ENCODE results near the gene CEACAM1.
"Not testable (repeated sequence)": the region's sequence is repeated elsewhere in the genome, so short reads cannot be mapped to it uniquely, and the experiment has no call there.

CEACAM1 gene

DNA sequence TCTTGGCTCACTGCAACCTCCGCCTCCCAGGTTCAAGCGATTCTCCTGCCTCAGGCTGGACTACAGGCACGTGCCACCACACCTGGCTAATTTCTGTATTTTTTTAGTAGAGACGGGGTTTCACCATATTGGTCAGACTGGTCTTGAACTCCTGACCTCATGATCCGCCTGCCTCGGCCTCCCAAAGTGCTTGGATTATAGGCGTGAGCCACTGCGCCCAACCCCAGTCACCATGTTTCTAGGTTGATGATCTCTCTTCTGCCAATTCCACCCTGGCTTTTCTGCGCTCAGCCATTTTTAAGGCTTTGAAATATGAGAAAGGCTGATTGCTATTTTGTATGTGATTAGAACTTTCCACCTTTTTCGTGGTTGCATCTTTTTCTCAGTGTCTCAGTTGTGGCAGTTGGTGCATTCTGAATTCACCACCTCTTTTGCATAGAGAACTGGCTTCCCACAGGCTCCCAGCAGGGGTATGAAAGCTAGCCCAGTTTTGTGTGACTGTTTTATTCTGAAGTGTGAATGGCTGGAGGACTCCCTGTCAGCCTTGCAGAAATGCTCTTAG lies 15.5 kb downstream of the CEACAM1 start:
- H3K4me3 ChIP-seq (ENCODE audit: low read depth, low read length), result no peak overlapping the region

DNA sequence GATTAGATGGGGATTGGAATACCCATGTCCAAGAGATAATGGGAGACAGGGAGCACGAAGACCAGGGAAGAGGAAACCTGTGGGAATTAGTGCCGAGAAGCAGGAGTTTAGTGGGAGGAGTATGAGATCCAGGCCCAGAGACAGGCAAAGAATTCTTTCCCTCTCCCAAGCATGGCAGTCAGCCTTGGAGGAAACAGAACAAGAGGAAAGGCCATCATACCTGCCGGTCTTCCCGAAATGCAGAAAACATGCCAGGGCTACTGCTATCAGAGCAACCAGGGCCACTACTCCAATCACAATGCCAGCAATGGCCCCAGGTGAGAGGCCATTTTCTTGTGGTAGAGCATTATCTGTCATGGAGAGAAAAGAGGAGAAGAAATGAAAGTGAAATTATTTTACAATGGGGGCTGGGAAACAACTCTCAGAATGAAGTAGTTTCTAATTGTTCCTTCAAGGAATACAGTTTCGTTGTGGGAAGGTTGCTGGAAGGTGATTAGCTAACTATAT lies 16.1 kb downstream of the CEACAM1 start:
- H3K4me3 ChIP-seq (ENCODE audit: low read depth, low read length), result no peak overlapping the region

DNA sequence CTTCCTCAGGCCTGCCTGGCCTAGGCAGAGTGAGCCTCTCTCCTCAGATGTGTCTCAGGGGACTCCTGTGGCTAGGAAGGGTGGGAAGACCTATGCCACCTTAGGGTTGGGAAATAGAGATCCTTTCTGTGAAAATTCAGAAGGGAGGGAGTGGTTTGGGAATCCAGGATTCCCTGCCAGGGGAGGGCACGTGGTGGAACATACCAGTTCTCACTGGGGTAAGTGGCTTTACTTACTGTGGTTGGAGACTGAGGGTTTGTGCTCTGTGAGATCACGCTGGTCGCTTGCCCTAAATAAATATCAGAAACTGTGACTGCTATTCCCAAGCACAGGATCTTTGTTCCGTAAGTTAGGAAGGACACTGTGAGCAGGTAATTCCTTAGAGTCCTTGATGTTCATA lies 16.9 kb downstream of the CEACAM1 start:
- H3K4me3 ChIP-seq (ENCODE audit: low read depth, low read length), result no peak overlapping the region

DNA sequence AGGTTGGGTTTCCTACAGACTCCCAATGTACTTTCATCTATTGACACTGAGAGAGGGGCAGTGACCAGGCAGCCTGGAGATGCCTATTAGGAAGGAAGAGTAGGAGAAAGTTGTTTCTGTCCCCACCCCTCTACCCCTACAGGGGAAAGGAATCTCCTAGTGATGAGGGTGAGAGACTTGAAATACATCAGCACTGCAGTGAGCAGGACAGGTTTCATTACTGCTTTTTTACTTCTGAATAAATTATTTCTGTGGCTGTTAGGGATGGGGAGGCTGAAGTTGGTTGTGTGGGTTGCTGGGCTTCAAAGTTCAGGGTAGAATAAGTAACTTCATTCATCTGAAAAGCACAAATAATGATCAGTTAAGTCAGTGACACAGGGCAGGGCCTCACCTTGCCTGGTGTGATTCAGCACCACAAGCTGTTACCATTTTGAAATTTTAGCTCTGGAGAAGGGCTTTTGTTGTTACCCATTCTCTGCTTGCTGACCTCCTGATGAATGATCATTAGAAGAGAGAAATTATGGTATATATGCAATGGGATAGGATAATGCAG lies 19.3 kb downstream of the CEACAM1 start:
- H3K4me3 ChIP-seq (ENCODE audit: low read depth, low read length), result no peak overlapping the region

DNA sequence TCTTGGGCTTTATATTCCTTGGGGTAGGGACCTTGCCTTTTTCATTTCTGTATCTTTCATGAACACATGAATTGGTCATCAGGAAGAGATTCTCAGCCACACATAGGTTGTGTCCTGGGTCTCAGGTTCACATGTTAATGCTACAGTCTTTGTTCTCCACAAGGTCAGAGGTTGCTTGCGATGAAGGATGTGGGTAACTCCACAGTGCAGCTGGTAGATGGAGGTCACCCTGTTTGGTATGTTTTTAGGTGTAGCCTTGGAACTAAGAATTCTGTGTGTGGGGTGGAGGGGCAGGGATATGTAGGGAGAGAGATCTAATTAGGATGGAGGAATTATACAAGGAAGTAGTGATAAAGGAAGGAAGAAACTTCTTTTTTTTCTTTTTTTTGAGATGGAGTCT lies 23.2 kb downstream of the CEACAM1 start:
- H3K4me3 ChIP-seq (ENCODE audit: low read depth, low read length), result no peak overlapping the region

DNA sequence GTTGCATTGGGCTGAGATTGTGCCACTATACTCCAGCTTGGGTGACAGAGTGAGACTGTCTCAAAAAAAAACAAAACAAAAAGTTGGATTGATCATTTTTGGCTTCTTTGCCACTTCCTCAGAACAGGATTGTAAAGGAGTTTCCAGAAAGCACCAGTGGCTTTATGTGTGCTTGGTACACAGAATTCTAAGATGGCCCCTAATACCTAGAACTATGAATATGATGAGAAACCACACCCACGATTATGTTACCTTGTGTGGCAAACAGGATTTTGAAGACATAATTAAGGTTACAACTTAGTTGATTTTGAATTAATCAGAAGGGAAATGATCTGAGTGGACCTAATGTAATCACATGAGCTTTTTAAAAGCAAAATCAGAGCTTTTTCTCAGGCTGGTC lies 26.5 kb downstream of the CEACAM1 start:
- H3K4me3 ChIP-seq (ENCODE audit: low read depth, low read length), result no peak overlapping the region

DNA sequence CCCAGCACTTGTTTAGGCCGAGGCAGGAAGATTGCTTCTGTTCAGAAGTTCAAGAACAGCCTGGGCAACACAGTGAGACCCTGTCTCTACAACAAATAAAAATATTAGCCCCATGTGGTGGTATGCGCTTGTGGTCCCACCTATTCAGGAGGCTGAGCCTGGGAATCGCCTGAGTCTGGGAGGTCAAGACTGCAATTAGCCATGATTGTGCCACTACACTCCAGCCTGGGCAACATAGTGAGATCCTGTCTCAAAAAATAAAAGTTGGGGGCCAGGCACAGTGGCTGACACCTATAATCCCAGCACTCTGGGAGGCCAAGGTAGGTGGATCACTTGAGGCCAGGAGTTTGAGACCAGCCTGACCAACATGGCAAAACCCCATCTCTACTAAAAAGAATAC lies 27.0 kb downstream of the CEACAM1 start:
- H3K4me3 ChIP-seq (ENCODE audit: low read depth, low read length), result not testable (repeated sequence)

DNA sequence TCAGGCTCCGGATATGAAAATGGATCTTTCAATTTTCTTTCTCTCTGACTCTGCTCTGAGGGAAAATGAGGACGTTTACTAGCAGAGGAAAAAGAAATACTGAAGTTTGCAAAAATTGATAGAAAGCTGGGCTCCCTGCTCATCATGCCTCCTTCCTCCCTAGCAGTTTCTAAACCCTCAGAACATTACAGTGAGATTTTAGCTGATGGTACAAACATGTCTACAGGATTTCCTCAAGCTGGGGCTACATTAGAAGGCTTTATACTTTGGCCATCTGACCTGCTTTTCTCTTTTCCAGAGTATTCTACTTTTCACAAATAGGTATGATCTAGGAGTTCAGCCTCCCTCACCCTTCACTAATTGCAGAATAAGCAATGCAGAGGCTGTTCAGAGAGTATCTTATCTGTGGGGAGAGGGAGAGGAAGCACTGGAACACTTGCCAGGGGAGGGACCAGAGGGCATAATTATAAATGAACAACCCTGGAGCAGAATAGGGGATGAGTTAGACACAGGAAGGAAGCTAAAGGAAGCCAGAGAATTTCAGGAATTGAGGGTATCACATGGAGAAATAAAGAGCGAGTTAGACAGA lies 30.0 kb downstream of the CEACAM1 start:
- no peak overlapping the region for H3K4me3 ChIP-seq (ENCODE audit: low read depth, low read length)

DNA sequence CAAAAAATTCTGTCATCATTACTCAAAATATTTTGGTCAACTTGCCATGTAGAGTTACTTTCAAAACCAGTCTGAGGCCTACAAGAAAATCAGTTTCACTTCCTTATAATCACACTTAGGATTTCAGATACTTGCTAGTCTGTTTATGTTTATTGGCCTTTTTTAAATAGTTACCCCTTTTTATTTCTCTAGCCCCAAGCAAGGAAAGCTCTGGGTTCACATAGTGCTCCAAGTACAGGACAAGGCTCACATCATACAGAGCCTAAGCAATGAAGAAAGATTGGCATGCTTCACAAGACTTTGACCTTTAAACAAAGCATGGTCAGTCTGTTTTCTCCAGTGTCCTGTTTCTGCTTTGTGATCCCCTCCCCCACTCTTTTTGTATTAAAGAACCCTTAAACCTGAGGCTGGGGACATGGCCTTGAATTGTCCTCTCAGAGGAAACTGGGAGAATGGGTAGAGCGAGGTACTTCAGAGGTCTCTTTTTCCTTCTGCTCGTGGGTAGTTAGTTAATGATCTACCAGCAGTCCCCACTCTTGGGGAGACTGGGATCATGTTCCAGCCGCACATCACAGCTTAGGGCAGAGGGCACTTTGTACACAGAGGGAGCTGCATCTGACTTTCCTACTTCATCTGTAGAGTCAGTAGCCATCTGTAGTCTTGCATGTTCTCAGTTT lies 30.7 kb downstream of the CEACAM1 start:
- no peak overlapping the region for H3K4me3 ChIP-seq (ENCODE audit: low read depth, low read length)

DNA sequence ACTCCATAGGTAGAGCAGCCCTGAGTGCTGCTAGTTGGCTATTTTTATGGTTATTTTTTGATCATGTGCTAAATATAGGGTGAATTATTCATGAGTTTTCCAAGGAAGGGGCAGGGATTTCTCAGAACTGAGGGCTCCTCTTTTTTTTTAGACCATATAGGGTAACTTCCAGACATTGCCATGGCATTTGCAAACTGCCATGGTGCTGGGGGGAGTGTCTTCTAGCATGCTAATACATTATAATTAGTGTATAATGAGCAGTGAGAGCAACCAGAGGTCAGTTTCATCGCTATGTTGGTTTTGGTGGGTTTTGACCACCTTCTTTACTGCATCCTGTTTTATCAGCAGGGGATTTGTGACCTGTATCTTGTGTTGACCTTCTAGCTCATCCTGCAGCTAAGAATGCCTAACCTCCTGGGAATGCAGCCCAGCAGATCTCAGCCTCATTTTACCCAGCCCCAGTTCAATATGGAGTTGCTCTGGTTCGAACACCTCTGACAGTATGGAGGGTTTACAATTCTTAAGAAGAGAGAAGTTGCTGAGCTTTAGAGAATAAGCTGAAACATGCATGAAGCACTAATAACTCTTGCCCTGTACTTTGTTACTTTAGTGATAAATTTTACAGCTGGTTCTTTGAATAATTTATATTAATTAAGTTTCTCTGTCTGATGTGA lies 31.7 kb downstream of the CEACAM1 start:
- no peak overlapping the region for H3K4me3 ChIP-seq (ENCODE audit: low read depth, low read length)

DNA sequence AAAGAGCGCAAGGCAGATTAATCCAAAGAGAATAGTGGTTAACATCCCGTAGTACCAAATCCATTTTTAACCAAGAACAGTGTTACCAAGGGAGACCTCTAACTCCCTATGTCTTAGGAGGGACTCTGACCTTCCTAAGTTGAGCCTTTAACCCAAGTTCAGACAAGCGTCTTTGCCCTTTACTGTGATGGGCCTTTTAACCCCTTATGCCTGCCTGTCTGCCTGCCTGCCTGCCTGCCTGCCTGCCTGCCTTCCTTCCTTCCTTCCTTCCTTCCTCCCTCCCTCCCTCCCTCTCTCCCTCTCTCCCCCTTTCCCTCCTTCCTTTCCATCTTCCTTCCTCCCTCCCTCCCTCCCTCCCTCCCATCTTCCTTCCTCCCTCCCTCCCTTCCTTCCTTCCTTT lies 32.6 kb downstream of the CEACAM1 start:
- no peak overlapping the region for H3K4me3 ChIP-seq (ENCODE audit: low read depth, low read length)

DNA sequence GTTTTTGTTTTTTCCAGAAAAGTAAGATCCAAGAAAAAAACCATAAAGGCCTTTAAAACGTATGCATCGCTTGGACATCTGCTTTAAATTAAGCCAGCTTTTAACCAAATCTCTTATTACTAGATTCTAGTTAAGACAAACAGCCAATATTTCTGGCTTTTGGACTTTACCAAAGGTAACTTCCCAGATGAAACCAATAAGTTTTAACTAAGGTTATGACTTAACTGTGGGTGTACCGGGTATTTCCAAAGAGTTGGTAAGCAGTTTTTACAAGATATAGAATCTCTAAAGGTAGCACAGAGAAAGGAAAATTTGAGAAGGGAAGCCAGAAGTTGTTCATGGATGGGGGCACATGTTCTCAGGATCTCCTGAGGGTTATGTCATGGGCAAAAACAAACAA lies 34.0 kb downstream of the CEACAM1 start:
- no peak overlapping the region for H3K4me3 ChIP-seq (ENCODE audit: low read depth, low read length)

DNA sequence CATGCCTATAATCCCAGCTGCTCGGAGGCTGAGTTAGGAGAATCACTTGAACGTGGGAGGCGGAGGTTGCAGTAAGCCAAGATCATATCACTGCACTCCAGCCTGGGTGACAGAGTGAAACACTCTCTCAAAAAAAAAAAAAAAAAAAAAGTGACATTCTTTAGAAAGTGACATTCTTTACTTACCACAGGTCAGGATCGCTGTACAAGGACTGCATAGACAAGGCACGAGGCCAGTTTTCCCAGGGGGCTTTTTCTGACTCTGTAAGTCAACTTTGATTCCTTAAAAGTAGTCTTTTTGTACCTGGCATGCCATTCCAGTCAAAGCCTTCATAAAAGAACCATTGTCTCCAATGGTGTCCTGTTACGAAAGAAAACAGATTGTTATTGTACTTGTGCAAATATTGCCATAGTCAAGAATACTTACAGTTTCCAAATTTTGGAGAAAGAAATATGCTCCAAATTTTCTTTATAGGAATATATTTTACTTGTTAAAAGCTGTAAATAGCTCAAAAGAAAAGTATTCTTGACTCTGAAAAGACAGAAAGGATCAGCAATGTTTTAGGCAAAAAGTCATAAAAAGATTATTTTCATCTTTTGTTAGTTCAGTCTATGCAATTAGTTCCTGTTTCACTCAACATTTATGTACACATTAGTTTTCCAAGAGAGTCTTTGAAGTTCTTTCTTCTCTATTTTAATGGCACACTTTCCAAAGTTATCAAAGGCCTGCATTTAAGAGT lies 39.3 kb downstream of the CEACAM1 start:
- no peak overlapping the region for H3K4me3 ChIP-seq (ENCODE audit: low read depth, low read length)

DNA sequence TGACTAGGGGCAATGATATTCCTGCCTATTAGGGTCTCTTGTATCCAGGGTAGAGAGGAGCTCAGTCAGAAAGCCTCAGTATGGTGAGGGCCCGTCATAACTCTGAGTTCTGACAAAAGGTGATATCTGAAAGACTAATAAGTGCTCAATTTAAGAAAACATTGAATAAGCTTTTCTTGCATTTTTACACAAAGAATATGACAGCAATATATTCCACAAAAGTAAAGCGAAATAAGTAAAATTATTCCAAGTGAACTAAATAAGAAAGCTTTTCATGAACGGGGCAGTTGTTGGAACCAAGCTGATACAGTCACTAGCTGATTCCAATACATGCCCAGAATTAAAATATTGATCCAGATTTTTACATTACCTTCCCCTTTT lies 40.5 kb downstream of the CEACAM1 start:
- no peak overlapping the region for H3K4me3 ChIP-seq (ENCODE audit: low read depth, low read length)

DNA sequence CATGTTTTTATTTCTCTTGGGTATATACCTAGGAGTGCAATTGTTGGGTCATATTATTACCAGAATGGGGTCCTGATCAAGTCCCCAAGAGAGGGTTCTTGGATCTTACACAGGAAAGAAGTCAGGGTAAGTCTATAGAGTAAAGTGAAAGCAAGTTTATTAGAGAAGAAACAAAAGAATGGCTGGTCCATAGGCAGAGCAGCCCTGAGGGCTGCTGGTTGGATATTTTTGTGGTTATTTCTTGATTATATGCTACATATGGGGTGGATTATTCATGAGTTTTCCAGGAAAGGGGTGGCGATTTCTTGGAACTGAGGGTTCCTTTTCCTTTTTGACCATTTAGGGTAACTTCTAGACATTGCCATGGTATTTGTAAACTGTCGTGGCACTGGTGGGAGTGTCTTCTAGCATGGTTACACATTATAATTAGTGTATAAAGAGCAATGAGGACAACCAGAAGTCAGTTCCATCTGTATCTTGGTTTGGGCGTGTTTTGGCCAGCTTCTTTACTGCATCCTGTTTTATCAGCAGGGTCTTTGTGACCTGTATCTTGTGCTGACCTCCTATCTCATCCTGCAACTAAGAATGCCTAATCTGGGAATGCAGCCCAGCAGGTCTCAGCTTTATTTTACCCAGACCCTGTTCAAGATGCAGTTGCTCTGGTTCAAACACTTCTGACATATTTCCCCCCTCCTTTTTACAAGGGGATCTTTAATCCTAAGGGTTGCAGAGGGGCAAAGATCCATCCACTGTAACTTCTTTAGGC lies 41.1 kb downstream of the CEACAM1 start:
- no peak overlapping the region for H3K4me3 ChIP-seq (ENCODE audit: low read depth, low read length)

DNA sequence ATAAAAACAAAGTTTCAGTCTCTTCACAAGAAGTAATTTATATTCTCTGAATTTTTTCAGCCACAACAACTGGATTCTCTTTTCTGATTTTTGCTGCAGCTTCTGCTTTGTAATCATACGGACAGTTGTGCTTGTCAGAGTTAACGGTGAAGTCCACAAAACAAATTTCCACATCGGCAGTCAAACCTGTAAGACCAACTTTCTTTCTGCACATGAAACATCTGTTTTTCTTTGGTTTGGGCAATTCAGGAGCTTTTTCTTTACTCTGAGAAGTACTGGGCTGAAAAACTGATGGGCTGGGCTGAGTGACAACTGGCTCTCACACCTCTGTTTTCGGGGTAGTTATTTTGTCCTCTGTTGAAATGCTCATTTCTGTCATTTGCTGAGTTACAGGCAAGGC lies 43.2 kb downstream of the CEACAM1 start:
- H3K4me3 ChIP-seq (ENCODE audit: low read depth, low read length), result not testable (repeated sequence)

DNA sequence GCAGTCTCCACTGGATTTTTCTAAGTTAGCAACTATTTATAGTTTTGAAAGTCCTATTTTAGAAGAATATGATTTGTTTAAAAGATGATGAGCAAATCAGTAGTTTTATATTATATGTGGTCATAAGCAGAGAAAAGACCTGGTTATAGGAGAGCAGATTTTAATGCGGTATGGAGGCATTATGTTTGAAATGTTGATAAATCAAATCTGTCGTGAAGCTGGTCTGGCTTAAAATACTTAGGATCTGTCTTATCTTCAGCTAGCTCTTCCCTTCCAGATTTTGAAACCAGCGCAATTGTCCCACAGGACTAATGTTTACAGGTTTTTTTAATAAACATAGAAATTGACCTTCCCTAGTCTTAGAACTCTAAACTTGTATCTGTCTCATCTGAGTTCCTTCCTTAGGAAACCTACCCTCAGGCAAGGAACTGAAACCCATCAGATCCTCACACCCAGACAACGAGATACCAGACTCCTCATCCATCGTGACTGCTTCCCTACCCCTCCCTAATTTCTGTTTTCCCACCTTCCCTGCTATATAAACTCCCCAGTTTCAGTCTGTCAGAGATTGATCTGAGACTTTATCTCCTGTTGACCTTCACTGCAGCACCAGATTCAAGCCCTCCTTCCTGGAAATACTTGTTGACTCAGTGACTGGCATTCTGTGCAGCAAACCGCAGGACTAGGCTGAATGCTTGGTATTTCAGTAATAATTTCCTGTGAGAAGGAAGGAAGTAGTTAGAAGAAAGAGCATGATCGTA lies 47.8 kb downstream of the CEACAM1 start:
- no peak overlapping the region for H3K4me3 ChIP-seq (ENCODE audit: low read depth, low read length)

DNA sequence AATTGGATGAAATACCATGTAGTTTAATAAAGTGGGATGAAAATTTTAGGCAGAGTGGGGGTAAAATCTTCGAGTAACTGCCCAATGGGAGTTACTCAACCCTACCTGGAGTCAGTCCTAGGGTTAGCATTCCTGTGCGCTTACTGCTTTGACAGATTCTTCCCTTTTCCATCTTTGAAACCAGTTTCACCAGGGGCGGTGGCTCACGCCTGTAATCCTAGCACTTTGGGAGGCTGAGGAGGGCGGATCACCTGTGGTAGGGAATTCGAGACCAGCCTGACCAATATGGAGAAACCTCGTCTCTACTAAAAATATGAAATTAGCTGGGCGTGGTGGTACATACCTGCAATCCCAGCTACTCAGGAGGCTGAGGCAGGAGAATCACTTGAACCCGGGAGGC lies 48.5 kb downstream of the CEACAM1 start:
- H3K4me3 ChIP-seq (ENCODE audit: low read depth, low read length), result no peak overlapping the region

DNA sequence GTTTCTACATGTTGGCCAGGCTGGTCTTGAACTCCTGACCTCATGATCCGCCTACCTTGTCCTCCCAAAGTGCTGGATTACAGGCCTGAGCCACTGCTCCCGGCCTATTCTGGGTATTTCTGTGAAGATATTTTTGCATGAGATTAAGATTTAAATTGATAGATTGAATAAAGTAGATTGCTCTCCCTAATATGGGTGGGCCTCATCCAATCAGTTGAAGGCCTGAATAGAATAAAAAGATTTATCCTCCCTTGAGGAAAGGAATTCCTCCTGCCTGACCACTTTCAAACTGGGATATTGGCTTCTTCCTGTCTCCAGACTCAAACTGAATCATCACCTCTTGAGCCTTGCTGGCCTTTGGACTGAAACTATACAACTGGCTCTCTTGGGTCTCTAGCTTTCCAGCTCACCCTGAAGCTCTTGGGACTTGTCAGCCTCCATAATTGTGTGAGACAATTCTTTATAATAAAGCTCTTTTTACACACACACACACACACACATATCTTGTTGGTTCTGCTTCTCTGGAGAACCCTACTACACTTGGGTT lies 49.4 kb downstream of the CEACAM1 start:
- no peak overlapping the region for H3K4me3 ChIP-seq (ENCODE audit: low read depth, low read length)
